SKM-1 treated with dmso at 0.1 percent for 144 hours (cell line): ENCODE data around the gene CACNA1E.
"Not testable (repeated sequence)": the region's sequence is repeated elsewhere in the genome, so short reads cannot be mapped to it uniquely, and the experiment has no call there.

ENCODE experiments used
- DNase-seq: peaks from one replicate; lab custom pipeline; 2025; ENCODE audit not compliant: unreplicated experiment; lab: John Stamatoyannopoulos, UW

Gene CACNA1E

DNA sequence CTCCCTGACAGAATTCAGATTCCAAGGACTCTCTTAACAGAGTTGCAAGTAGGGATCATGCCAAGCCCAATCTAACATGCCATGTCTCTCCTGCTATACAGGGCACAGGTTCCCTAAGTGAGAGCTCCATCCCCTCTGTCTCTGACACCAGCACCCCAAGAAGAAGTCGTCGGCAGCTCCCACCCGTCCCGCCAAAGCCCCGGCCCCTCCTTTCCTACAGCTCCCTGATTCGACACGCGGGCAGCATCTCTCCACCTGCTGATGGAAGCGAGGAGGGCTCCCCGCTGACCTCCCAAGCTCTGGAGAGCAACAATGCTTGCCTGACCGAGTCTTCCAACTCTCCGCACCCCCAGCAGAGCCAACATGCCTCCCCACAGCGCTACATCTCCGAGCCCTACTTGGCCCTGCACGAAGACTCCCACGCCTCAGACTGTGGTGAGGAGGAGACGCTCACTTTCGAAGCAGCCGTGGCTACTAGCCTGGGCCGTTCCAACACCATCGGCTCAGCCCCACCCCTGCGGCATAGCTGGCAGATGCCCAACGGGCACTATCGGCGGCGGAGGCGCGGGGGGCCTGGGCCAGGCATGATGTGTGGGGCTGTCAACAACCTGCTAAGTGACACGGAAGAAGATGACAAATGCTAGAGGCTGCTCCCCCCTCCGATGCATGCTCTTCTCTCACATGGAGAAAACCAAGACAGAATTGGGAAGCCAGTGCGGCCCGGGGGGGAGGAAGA is 315.0 kb downstream of the CACNA1E start:
- DNase-seq: no peak

DNA sequence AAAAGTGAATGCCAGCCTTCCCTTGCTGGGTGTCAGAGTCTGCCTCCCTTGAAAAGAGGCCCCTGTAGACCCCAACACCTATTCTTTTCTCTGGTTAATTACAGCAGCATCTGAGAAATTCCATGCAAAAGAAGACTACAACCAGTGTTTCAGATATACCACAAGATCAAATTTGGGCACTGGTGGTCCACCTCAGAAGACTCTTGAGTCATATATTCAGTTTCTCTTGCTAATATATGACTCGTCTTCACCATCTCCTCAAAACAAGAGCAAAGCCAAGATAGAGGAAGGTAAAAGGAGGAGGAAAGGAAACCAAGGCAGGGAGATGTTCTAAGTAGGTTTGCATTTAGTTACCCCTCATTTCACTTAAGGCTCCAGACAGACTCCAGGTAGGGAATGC is 318.3 kb downstream of the CACNA1E start:
- DNase-seq: no peak

DNA sequence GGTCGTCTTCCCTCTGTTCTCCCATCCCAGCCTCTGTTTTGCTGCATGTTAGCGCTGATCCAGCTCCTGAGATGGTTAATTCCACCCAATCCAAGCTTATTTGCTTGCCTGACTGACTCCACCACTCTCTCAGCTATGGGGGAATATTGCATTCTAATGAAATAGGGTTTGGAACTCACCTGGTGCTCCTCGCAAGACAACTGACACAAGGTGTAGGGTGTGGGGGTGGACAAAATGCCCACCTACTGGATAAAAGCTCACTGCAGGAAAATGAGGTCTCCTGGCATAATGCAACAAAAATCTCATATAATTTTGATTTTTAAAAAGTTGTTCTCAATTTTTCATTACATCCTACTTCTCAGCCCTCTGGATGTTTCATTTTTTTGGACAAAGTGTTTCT is 319.1 kb downstream of the CACNA1E start:
- DNase-seq: no peak

DNA sequence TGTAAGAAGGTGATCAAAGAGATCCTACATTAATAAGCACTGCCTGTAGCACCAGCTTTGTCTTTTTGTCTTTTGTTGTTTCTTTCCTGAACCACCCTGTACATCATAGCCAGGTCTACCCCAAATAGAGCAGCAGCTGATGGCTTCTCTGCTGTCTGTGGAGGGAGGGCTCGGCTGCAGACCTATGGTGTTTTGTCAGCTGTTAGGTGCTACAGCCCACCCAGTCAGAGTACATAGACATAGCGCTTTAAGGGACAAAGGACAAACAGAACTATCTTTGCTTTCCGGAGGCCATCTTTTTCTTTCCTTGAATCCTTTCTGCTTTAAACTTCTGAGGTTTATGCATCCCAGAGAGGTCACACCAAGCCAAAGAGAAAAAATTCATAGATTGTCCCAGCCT is 320.1 kb downstream of the CACNA1E start:
- no peak for DNase-seq

DNA sequence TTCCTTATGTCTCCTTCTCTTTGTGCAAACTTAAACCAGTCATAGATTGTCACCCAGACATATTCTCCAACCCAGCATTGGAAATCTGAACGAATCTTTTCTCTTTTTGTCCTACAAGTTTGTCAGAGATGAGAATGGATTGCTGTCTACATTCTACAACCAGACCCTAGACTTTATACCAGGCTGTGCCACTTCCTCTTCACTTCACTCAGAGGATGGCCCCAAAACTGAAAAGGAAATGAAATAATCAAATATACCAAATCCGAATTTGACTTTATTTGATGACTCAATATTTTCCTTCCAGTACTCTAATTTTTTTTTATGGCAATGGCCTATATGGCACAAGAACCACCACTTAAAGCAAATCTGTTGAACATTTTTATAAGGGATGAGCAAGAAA is 321.7 kb downstream of the CACNA1E start:
- no peak for DNase-seq

DNA sequence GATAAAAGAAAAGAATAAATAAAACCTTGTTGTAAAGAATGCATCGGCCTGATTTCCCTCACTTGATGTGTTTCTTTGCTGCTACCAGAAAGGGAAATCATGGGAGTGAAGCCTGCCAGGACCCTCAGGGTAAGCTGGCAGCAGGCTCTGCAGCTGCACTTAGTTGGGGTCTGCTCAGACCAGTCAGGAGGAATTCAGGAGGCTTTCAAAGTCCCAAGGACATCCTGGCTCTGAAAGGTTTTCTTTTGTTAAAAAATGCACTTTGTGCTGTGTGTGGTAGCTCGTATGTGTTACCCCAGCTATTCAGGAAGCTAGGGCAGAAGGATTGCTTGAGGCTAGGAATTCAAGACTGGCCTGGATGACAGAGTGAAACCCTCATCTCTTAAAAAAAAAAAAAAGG is 323.4 kb downstream of the CACNA1E start:
- DNase-seq: no peak

DNA sequence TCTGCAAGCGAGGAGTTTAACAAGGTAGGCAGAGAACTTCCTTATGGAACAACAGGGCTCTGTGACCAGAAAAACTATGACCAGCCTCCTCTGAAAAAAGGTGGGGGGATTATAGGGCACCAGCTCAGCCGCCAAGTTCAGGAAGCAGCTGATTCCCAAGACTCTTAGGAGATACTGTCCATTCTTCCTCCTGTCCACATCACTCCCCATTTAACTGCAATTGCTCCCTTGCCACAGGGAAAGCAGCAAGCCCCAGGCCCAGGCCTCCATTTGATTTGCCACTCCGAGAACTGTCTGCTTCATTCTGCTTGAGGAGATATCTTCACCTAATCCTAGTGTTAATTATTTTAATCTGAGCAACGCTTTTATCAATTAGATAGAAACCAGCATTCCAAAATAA is 323.9 kb downstream of the CACNA1E start:
- DNase-seq: no peak

DNA sequence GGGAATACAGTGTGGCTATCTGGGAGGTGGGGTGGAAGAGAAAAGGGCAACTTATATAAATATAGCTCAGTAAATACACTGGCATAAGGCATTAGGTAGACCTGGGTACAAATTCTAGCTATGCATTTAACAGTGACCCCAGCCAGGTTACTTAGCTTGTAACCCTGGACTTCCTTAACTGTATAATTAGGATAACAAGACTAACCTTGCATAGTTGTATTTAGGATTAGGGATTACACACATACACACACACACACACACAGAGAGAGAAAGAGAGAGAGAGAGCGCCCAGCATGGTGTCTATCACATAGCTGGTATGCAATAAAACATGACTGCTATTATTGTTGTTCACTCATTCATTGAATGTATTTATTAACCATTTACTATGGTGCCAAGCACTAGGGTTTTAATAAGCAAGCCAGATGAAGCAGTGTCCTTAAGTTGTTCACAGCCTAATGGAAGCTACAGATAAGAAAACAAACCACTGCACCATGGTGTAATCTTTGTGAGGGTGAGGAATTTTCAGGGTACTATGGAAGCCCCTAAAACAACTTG is 326.8 kb downstream of the CACNA1E start:
- no peak for DNase-seq

DNA sequence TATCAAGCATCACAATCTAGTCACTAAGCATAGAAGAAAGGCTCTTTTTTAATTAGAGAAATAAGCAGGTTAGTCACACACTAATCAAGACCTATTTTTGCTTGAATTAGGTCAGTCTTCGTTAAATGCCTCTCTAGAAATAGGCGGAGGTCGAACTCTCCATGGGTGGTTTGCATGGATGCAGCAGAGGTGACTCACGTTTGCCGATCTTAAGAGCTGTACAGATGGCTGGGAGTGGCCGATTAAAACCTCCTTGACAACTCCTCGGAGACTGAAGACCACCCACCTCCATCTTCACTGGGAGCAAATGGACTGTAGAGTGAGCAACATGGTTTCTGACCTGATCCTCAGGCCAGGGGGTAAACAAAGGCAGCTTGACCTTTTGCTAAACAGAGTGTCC is 328.9 kb downstream of the CACNA1E start:
- no peak for DNase-seq

DNA sequence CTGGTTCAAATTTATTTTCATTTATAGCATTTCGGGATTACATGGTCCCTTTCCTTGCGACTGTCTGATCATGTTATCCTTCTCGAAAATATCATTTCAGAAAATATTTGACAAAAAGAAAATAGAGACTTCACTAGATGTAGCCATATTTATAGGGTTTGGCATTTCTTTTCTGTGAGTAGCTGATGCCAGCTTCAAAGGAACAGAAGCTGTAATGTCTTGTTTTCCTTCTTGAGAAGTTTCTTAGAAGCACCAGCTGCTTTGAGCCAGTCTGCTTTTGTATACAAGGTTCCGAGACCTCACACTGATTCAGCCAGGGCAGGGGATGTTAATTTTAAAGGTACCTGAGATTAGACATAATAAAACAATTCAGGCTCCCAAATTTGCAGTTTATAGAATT is 329.9 kb downstream of the CACNA1E start:
- DNase-seq: no peak

DNA sequence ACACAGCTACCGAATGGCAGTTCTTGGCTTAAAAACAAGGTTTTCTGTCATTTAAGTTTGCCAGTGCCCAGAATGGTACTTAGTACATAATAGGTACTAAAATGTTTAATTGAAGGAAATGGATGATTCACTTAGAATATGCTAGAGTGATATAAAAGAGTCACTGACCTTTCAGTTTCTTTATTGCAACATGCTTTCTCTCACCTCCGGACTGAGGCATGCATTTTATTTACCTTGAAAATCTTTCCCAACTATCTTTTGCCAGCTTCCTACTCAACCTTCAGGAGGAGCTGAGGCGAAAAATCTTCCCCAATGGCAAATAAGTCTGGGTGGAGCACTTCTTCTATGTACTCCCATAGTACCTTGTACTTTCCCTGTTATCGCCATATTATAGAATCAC is 333.3 kb downstream of the CACNA1E start:
- DNase-seq: no peak

DNA sequence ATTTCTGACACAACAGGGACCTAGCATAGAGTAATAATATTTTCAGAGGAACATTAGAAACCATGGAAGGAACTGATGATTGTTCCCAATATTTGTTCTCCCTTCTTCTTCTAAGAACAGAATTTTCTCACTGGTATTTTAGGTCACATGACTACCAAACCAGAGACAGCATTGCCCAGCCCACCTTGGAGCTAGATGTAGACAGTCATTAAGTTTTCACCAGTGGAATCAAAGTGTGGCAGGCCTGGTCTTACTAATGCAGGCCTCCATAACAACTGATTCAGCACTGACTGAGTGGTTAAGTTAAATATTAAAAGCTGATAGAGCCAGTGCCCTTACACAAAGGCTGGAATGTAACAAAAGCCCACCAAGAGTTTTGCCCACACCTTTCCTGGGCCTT is 333.8 kb downstream of the CACNA1E start:
- DNase-seq: no peak

DNA sequence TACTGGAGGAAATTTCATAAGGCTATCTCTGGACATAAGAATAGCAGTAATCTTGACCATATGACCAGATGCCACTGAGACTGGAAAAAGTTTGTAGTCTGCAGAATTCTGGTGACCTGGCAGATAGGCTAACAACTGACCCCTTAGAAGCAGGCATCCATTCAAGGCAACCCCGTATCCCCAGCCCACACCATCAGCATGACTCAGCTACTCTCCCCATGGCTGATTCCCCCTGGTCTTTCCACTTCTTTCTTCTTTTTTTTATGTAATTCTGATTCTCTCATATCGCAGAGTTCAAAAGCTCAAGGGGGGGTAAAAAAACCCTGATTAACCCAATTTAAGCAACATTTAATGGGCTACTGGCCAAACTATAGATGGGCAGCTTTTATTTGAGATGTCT is 335.1 kb downstream of the CACNA1E start:
- DNase-seq: no peak

DNA sequence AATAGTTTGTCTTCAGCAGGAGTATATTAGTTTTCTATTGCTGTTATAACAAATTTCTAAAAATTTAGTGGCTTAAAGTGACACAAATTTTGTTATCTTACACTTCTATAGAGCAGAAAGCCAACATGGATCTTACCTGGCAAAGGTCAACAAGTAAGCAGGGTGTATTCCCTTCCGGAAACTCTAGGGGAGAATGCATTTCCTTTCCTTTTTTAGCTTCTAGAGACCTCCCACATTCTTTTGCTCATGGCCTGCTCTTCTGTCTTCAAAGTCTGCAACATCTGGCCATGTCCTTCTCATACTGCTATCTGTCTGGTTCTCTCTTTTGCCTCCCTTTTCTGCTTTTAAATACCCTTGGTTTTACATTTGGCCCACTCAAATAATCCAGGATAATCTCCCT is 335.6 kb downstream of the CACNA1E start:
- no peak for DNase-seq

DNA sequence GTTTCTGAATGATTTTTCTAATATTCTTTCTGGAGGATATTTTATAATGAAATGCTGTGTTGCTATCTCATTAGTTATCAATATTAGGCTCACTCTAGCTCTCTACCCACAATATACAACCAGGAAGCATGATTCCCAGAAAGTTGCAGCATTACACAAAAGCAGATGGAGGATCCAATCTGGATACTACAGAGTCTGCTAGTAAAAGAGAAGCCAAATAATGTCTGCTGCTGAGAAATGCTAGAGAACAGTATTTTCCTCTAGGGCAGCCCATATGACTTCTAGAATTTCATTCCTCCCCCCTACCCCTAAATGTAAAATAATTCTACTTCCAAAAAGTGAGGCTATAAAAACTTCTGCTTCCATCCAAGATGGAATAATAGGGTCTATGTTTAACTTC is 338.4 kb downstream of the CACNA1E start:
- DNase-seq: no peak

DNA sequence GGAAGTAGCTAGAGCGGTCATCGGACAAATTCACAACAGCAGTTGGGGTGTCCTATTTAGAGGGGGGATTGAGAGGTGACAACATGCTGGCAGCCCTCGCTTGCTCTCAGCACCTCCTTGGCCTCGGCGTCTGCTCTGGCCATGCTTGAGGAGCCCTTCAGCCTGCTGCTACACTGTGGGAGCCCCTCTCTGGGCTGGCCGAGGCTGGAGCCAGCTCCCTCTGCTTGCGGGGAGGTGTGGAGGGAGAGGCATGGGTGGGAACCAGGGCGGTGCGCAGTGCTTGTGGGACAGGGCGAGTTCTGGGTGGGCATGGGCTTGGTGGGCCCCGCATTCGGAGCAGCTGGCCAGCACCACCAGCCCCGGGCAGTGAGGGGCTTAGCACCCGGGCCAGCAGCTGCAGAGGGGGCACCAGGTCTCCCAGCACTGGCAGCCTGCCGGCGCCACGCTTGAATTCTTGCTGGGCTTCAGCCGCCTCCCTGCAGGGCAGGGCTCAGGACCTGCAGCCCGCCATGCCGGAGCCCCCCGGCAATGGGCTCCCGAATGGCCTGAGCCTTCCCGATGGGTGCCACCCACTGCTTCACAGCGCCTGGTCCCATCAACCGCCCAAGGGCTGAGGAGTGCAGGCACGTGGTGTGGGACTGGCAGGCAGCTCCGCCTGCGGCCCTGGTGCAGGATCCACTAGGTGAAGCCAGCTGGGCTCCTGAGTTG is 349.0 kb downstream of the CACNA1E start:
- not testable (repeated sequence) for DNase-seq

DNA sequence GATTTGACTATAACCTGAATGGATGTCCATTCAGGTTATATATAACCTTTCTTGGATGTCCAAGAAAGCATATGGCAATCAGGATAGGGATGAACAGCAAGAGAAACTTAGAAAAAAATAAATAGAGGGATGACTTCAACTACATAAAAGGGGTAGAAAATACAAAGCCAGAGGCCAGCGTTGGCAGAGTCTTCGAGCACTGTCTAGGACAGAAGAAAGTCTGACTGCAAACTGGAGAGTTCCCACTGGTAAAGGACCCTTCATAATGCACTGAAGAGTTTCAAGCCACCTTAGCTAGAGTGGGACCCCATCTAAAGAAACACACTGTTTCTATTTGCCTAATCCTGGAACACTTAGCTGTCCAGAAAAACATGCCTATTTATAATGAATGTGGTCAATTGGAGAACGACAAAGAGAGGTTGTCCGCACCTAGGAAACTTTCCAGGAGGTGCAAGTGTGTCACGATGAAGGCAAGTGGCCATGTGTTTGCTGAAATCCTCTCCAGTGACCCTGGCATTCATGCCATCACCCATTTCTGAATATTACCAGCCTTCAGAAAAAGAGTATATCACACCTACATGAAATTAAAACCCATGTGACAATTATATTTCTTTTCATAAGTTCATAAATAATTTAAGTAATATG is 362.8 kb downstream of the CACNA1E start:
- DNase-seq: no peak

DNA sequence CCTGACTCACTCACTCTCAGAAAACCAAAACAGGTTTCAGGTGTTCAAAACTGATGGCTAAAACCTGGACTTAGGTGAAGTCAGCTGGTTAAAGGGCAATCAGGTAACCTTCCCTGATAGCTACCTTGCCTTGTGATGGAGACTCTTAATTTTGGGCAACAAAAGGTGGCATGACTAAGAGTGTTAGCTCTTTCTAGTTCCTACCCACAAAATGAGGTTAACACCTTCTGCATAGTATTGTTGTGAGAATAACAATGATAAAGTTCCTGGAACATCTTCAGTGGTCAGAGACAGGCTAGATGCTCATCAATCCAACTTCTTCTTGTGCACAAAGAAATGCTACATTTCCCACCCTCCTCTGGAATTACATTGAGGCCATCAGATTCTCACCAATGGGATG is 363.4 kb downstream of the CACNA1E start:
- no peak for DNase-seq

DNA sequence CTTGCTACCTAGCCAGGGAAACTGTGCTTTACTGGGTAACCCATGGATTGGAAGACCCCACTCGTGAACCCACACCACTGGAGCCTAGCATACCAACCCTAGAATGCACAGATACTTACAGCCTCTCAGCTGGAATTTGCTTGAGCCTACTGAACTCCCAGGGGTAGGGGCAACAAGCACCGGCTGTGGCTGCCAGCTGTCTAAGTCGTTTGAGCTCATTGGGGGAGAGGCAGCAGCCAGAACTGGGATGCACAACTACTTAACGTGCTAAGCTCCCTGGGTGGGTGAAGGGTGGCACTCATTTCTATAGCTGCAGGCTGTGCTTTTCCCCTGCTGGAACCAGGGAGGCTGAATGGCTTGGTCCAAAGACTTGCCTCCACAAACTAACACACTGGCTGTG is 365.8 kb downstream of the CACNA1E start:
- DNase-seq: no peak

DNA sequence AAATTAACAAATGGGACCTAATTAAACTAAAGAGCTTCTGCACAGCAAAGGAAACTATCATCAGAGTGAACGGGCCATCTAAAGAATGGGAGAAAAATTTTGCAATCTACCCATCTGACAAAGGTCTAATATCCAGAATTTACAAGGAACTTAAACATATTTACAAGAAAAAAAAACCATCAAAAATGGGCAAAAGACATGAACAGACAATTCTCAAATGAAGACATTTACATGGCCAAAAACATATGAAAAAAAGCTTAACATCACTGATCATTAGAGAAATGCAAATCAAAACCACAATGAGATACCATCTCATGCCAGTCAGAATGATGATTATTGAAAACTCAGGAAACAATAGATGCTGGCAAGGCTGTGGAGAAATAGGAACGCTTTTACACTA is 370.9 kb downstream of the CACNA1E start:
- DNase-seq: not testable (repeated sequence)

DNA sequence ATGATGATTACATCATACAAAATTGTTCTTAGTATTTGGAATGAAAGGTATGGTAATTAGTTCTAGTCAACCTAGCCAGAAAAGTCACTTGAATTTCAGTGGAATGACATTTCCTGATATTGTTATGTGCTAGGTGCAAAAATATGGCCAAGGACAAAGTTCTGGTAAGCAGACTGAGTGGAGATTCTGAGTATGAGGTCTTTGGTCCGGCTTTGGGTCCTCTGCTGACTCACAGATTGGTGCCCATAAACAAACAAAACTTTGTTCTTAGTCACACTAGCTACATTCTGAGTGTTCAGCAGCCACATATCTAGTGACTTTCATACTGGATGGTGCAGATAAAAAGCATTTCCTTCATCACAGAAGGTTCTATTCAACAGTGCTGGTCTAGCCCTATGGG is 372.1 kb downstream of the CACNA1E start:
- DNase-seq: no peak
